Subcutaneous adipose tissue (tissue), 4 donors: ENCODE data around the gene REXO4. TPM values are rescaled to one million over a fixed set of nuclear protein-coding genes. Genes with fewer than 3 reads are reported as not detected.

Source experiments
- total RNA-seq, 4 donors: library from RNA; depleted of rRNA; stranded (reverse); fragments of >200 nt; gene quantifications; one replicate each; pipeline ENCODE4 v1.1.0, GENCODE V29; 2016
- TF ChIP-seq, protein P1 (sequence below): fragments of 450-650 bp; IDR thresholded peaks from one replicate; pipeline ENCODE4 v1.5.1; 2016; ENCODE audit warnings: low read depth, mild to moderate bottlenecking, control low read depth, antibody characterized with exemption, moderate library complexity

REXO4 gene
- total RNA-seq, 4 donors from 2014 or later: 11.6 to 17.0 (median 16.6) TPM

DNA sequence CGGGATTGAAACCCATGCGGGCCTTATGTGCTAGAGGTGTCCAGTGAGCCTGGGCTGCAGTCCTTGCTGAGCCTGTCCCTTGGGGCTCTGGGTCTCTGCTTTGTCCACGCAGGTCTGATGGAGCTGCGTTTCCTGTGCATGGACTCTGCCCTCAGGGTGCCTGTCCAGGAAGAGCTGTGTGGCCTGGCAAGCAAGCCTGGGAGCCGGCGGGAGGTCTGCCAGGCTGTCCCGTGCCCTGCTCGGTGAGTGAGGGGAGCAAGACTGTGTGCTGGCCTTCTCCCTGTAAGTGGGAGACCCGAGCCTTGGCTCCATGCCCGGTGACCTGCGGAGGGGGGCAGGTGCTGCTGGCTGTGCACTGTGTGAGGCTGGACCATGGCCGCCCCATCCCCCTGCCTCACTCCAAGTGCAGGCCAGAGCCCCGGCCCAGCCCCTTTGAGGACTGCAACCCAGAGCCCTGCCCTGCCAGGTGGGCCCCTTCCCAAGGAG lies 30.7 kb upstream of the REXO4 start:
- TF ChIP-seq, protein P1, sequence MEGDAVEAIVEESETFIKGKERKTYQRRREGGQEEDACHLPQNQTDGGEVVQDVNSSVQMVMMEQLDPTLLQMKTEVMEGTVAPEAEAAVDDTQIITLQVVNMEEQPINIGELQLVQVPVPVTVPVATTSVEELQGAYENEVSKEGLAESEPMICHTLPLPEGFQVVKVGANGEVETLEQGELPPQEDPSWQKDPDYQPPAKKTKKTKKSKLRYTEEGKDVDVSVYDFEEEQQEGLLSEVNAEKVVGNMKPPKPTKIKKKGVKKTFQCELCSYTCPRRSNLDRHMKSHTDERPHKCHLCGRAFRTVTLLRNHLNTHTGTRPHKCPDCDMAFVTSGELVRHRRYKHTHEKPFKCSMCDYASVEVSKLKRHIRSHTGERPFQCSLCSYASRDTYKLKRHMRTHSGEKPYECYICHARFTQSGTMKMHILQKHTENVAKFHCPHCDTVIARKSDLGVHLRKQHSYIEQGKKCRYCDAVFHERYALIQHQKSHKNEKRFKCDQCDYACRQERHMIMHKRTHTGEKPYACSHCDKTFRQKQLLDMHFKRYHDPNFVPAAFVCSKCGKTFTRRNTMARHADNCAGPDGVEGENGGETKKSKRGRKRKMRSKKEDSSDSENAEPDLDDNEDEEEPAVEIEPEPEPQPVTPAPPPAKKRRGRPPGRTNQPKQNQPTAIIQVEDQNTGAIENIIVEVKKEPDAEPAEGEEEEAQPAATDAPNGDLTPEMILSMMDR: no peak

DNA sequence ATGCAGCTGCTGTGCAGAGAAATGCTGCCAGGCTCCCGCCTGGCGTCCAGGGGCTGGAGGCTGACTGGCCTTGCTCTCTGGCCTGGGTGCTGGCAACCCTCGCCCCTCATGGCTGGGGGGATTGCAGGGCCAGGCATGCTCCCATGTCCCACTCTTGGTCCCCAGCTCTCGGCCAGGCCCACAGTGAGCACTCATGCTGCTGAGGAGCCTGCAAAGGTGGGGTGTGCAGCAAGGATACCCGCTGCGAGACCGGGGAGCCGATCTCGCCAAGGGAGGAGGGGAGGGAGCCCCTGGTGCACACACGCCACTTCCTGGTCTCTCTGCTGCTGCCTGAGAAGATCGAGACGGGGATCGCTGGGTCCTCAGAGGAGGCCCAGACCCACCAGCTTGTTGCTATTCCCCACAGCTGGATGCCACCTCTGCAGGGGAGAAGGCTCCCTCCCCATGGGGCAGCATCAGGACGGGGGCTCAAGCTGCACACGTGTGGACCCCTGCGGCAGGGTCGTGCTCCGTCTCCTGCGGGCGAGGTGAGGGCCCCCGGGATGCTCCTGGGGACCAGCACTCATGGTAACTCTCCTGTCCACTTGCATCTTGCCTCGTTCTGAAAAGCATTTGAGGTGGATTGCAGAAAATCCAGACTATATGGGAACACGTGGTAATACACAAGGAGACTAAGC lies 27.6 kb upstream of the REXO4 start:
- TF ChIP-seq, protein P1: no peak

DNA sequence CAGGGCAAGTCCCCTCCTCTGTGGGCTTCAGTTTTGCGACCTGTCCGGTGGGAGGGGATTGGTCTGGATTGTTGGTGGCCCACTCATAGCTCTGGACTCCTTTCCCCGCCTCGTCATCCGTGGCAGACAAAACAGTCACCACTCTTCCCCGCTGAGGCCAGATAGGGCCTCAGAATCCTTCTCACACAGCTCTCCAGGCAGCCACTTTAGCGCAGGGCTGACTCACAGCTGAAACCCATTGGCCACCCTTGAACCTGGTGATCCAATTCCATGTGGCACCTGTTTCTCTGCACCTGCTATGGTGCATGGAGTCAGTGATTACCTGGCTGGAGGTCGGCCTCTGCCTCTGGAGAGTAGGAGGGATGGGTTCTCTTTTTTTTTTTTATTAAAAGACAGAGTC lies 26.2 kb upstream of the REXO4 start:
- TF ChIP-seq, protein P1: no peak

GRCh38 chr9:133443248-133443647 lies 25.4 kb upstream of the REXO4 start:
- TF ChIP-seq, protein P1: no peak

DNA sequence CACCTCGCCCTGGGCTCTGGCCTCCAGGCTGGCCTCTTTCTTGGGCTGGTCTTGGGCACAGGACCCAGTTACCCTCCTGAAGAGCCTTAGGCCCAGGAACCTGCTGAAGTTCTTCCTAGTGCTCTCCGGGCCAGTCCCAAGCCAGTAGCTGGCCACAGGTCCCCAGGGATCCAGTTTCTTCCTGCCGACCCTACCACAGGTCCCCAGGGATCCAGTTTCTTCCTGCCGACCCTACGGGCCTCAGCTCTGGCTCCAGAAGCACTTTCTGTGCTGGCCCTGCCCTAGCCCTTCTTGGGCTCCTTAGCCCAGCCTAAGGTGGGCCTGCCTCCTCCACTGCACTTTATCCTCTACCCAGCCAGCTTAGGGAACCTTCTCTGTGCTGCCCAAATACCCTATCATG lies 23.8 kb upstream of the REXO4 start:
- TF ChIP-seq, protein P1: no peak

- TF ChIP-seq, protein P1: no peak
Measured at GRCh38 chr9:133440874-133441273, 23.1 kb upstream of the REXO4 start.

DNA sequence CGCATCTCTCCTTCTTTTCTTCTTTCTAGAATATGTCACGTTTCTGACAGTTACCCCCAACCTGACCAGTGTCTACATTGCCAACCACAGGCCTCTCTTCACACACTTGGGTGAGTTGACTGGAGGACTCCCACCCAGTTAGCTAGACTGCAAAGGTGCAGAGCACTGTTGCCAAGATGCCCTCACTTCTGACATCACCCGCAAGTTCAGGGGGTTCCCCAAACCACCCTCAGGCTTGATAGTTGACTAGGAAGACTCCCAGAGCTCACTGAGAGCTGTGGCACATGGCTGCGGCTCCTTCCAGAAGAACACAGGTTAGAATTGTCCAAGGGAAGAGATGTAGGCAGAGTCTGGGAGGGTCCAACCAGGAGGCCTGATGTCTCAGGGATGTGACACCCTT lies 21.5 kb upstream of the REXO4 start:
- TF ChIP-seq, protein P1: no peak
